Measurements from ENCODE around the gene RAB40B. TPM values are rescaled to one million over a fixed set of nuclear protein-coding genes. Genes with fewer than 3 reads are reported as not detected.

Gene RAB40B
- total RNA-seq, 3 donors from 2014 or later, result 8.8 to 25.6 (median 12.8) TPM

DNA sequence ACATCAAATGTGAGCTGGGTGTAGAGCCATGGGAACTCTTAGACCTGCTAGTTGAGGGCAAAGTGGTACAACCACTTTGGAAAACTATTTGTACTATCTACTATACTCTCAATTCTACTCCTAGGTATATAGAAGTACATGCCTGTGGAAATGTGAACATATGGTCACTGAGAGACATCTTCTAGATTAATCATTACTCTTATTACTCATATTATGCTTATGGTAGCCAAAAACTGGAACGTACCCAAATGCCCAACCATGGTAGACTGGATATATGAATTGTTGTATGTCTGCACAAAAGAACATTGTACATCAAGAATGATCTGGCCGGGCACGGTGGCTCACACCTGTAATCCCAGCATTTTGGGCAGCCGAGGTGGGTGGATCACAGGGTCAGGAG is 53.0 kb downstream of the RAB40B start:
- DNase-seq (ENCODE audit: low spot score in 2 of 2), result no peak
- Histone ChIP-seq H3K27ac (no peak overlapping the region), H3K4me3 (no peak overlapping the region), H3K36me3 (no peaks in the 10 kb centered on the region), H3K4me1 (peaks cover 5 to 7% of the 10 kb centered on the region in 2 donors), H3K27me3 (no peaks in the 10 kb centered on the region), H3K9me3 (no peaks in the 10 kb centered on the region)
- intact Hi-C loops (cut with DNase I; ENCODE audit: low total_unique reads), result no loop called here
- TF ChIP-seq, protein P1, sequence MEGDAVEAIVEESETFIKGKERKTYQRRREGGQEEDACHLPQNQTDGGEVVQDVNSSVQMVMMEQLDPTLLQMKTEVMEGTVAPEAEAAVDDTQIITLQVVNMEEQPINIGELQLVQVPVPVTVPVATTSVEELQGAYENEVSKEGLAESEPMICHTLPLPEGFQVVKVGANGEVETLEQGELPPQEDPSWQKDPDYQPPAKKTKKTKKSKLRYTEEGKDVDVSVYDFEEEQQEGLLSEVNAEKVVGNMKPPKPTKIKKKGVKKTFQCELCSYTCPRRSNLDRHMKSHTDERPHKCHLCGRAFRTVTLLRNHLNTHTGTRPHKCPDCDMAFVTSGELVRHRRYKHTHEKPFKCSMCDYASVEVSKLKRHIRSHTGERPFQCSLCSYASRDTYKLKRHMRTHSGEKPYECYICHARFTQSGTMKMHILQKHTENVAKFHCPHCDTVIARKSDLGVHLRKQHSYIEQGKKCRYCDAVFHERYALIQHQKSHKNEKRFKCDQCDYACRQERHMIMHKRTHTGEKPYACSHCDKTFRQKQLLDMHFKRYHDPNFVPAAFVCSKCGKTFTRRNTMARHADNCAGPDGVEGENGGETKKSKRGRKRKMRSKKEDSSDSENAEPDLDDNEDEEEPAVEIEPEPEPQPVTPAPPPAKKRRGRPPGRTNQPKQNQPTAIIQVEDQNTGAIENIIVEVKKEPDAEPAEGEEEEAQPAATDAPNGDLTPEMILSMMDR (IDR thresholded peaks at IDR 0.05), result no peak
- no peak for TF ChIP-seq POLR2A (IDR thresholded peaks at IDR 0.05)
- no peak for TF ChIP-seq POLR2AphosphoS5 (IDR thresholded peaks at IDR 0.05)

GRCh38 chr17:82644148-82644547 is 54.4 kb downstream of the RAB40B start:
- no peak for DNase-seq (ENCODE audit: low spot score in 2 of 2)
- no peak overlapping the region for H3K27ac ChIP-seq
- no peak overlapping the region for H3K4me3 ChIP-seq
- TF ChIP-seq POLR2A (IDR thresholded peaks at IDR 0.05), result no peak
- TF ChIP-seq POLR2AphosphoS5 (IDR thresholded peaks at IDR 0.05), result no peak
- TF ChIP-seq, protein P1 (IDR thresholded peaks at IDR 0.05), result no peak
- H3K36me3 ChIP-seq, result no peaks in the 10 kb centered on the region
- H3K9me3 ChIP-seq, result no peaks in the 10 kb centered on the region
- intact Hi-C loops (cut with DNase I; ENCODE audit: low total_unique reads), result no loop called here
- H3K27me3 ChIP-seq, result no peaks in the 10 kb centered on the region
- H3K4me1 ChIP-seq, result peaks cover 5 to 7% of the 10 kb centered on the region in 2 donors

GRCh38 chr17:82642022-82642421 is 56.5 kb downstream of the RAB40B start:
- peaks cover 0 to 6% of the 10 kb centered on the region in 2 donors for H3K9me3 ChIP-seq
- peaks cover 5 to 7% of the 10 kb centered on the region in 2 donors for H3K4me1 ChIP-seq
- no peaks in the 10 kb centered on the region for H3K27me3 ChIP-seq
- no peak overlapping the region for H3K4me3 ChIP-seq
- TF ChIP-seq POLR2AphosphoS5 (IDR thresholded peaks at IDR 0.05), result no peak
- no peak for TF ChIP-seq POLR2A (IDR thresholded peaks at IDR 0.05)
- TF ChIP-seq, protein P1 (IDR thresholded peaks at IDR 0.05), result no peak
- H3K27ac ChIP-seq, result no peak overlapping the region
- no peaks in the 10 kb centered on the region for H3K36me3 ChIP-seq
- intact Hi-C loops (cut with DNase I; ENCODE audit: low total_unique reads), result no loop called here
- no peak for DNase-seq (ENCODE audit: low spot score in 2 of 2)

DNA sequence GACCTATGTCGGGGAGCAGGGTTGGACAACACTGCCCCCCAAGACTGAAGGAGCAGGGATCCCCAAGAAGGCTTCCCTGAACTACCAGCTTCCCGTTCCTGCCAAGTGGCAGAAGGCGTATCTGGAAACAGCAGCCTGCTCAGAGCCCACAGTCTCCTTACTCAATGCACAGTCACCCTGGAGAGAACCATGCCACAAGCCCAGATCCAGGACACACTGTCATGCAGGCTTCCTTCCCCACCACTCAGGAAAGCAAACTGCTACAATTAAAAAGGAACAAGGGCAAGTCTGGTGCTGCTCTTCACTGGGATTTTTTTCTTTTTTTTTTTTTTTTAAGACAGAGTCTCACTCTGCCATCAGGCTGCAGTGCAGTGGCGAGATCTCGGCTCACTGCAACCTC is 58.5 kb downstream of the RAB40B start:
- no peaks in the 10 kb centered on the region for H3K36me3 ChIP-seq
- intact Hi-C loops (cut with DNase I; ENCODE audit: low total_unique reads), result no loop called here
- H3K27me3 ChIP-seq, result no peaks in the 10 kb centered on the region
- DNase-seq (ENCODE audit: low spot score in 2 of 2), result no peak
- H3K4me1 ChIP-seq, result no peaks in the 10 kb centered on the region
- H3K4me3 ChIP-seq, result no peak overlapping the region
- peak overlapping the region; percentile 56 to 91 for H3K27ac ChIP-seq
- H3K9me3 ChIP-seq, result peaks cover 0 to 11% of the 10 kb centered on the region in 2 donors
- TF ChIP-seq, protein P1 (IDR thresholded peaks at IDR 0.05), result no peak
- TF ChIP-seq POLR2AphosphoS5 (IDR thresholded peaks at IDR 0.05) (no peak), POLR2A (IDR thresholded peaks at IDR 0.05) (no peak)

DNA sequence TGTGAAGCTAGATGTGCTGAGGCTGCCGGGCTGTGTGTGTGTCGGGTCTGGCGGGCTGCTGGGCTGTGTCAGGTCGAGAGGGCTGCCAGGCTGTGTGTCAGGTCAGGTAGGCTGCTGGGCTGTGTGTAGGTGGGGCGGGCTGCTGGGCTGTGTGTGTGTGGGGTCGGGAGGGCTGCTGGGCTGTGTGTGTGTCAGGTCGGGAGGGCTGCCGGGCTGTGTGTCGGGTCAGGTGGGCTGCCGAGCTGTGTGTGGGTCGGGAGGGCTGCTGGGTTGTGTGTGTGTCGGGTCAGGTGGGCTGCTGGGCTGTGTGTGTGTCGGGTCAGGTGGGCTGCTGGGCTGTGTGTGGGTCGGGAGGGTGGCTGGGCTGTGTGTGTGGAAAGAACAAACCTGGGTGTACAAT is 58.9 kb downstream of the RAB40B start:
- Histone ChIP-seq H3K27ac (peak overlapping the region; percentile 56 to 91), H3K4me3 (no peak overlapping the region), H3K27me3 (no peaks in the 10 kb centered on the region), H3K9me3 (peaks cover 0 to 11% of the 10 kb centered on the region in 2 donors), H3K4me1 (no peaks in the 10 kb centered on the region), H3K36me3 (no peaks in the 10 kb centered on the region)
- intact Hi-C loops (cut with DNase I; ENCODE audit: low total_unique reads), result no loop called here
- DNase-seq (ENCODE audit: low spot score in 2 of 2), result no peak
- TF ChIP-seq POLR2A (IDR thresholded peaks at IDR 0.05) (no peak), POLR2AphosphoS5 (IDR thresholded peaks at IDR 0.05) (no peak)
- TF ChIP-seq, protein P1 (IDR thresholded peaks at IDR 0.05), result no peak

All from breast epithelium (tissue), 4 donors.